CD14-positive monocyte (primary cell): ENCODE data around the gene SHISAL1. TPM values are rescaled to one million over a fixed set of nuclear protein-coding genes. Genes with fewer than 3 reads are reported as not detected.

Experiments
- DNase-seq, 3 donors: peaks; one replicate each; pipeline ENCODE4 v3.0.0-alpha.2; 2011 to 2022
- H2AFZ ChIP-seq: 2 replicates; pipeline ENCODE4 v1.6.0; 2012; ENCODE audit warnings: mild to moderate bottlenecking, low read depth, low read length, inconsistent platforms; ENCODE audit not compliant: insufficient read depth, poor library complexity, severe bottlenecking
- H3K27ac ChIP-seq, 2 donors: 1 replicate in 1 of 2; 2 replicates in 1 of 2; pipeline ENCODE4 v1.5.1; 2012 to 2013; ENCODE audit warnings: low read length in 2 of 2, control low read depth in 1 of 2, inconsistent platforms in 1 of 2, low read depth in 1 of 2, mild to moderate bottlenecking in 1 of 2
- H3K27me3 ChIP-seq, 2 donors: one replicate each; pipeline versions ENCODE4 v1.6.0 to v1.6.1; 2011 to 2013; ENCODE audit warnings: low read length in 2 of 2; ENCODE audit not compliant: control insufficient read depth in 2 of 2, insufficient read depth in 2 of 2
- H3K36me3 ChIP-seq, 2 donors: replicated peaks in 1 of 2; 1 replicate in 1 of 2; 2 replicates in 1 of 2; pipeline versions ENCODE4 v1.5.1 to v1.6.1; 2012 to 2013; ENCODE audit warnings: low read length in 2 of 2, control low read depth in 1 of 2, inconsistent platforms in 1 of 2, mild to moderate bottlenecking in 1 of 2; ENCODE audit not compliant: insufficient read depth in 2 of 2, control insufficient read depth in 1 of 2
- H3K4me1 ChIP-seq, 2 donors: 1 replicate in 1 of 2; 2 replicates in 1 of 2; pipeline versions ENCODE4 v1.5.1 to v1.6.1; 2012 to 2013; ENCODE audit warnings: low read length in 2 of 2, control low read depth in 1 of 2, inconsistent platforms in 1 of 2, mild to moderate bottlenecking in 1 of 2, moderate library complexity in 1 of 2; ENCODE audit not compliant: insufficient read depth in 2 of 2, control insufficient read depth in 1 of 2
- H3K4me2 ChIP-seq: replicated peaks from 2 replicates; pipeline ENCODE3; 2012; ENCODE audit warnings: low read length, moderate library complexity, mild to moderate bottlenecking; ENCODE audit not compliant: poor library complexity, severe bottlenecking; ENCODE audit errors: extremely low read depth
- H3K4me3 ChIP-seq, 3 experiments: fragments of 200-600 bp in 1 of 3; sonication (generic) in 1 of 3; replicated peaks in 1 of 3; 1 replicate in 2 of 3; 2 replicates in 1 of 3; pipeline ENCODE4 v1.5.1; 2011 to 2013; ENCODE audit warnings: low read length in 3 of 3, mild to moderate bottlenecking in 3 of 3, control low read depth in 2 of 3, low read depth in 2 of 3, inconsistent platforms in 1 of 3, moderate library complexity in 1 of 3
- H3K79me2 ChIP-seq: 2 replicates; pipeline ENCODE4 v1.6.0; 2012; ENCODE audit warnings: mild to moderate bottlenecking, control low read depth, inconsistent platforms, low read length, moderate library complexity; ENCODE audit not compliant: insufficient read depth
- H3K9ac ChIP-seq: 2 replicates; pipeline ENCODE4 v1.6.0; 2017; ENCODE audit warnings: low read length, mild to moderate bottlenecking; ENCODE audit not compliant: insufficient read depth, poor library complexity, severe bottlenecking
- H3K9me3 ChIP-seq, 2 donors: replicated peaks in 1 of 2; 1 replicate in 1 of 2; 2 replicates in 1 of 2; pipeline versions ENCODE4 v1.5.1 to v1.6.1; 2012 to 2013; ENCODE audit warnings: low read length in 2 of 2, control low read depth in 1 of 2; ENCODE audit not compliant: control insufficient read depth in 1 of 2, insufficient read depth in 1 of 2
- H4K20me1 ChIP-seq: 2 replicates; pipeline ENCODE4 v1.6.0; 2012; ENCODE audit warnings: mild to moderate bottlenecking, low read length, control low read depth, moderate library complexity; ENCODE audit not compliant: insufficient read depth
- H3K27ac Mint-ChIP-seq, 7 donors: one replicate each; pipeline ENCODE4 v1.8.0; 2020; ENCODE audit warnings: mild to moderate bottlenecking in 7 of 7, mixed read lengths in 7 of 7, moderate library complexity in 6 of 7, inconsistent platforms in 2 of 7
- H3K27me3 Mint-ChIP-seq, 3 donors: one replicate each; pipeline ENCODE4 v1.8.0; 2021 to 2022; ENCODE audit warnings: low read depth in 3 of 3, mild to moderate bottlenecking in 3 of 3, mixed read lengths in 3 of 3, moderate library complexity in 3 of 3, inconsistent platforms in 1 of 3
- H3K36me3 Mint-ChIP-seq, 2 donors: one replicate each; pipeline ENCODE4 v1.8.0; 2020; ENCODE audit warnings: mixed read lengths in 2 of 2, inconsistent platforms in 1 of 2, mild to moderate bottlenecking in 1 of 2
- H3K4me1 Mint-ChIP-seq: one replicate; pipeline ENCODE4 v1.8.0; 2020; ENCODE audit warnings: mild to moderate bottlenecking, mixed read lengths
- H3K4me3 Mint-ChIP-seq, 2 donors: one replicate each; pipeline ENCODE4 v1.8.0; 2020; ENCODE audit warnings: mild to moderate bottlenecking in 2 of 2, mixed read lengths in 2 of 2, moderate library complexity in 1 of 2
- H3K9me3 Mint-ChIP-seq, 7 donors: one replicate each; pipeline ENCODE4 v1.8.0; 2020 to 2022; ENCODE audit warnings: mixed read lengths in 7 of 7, mild to moderate bottlenecking in 6 of 7, moderate library complexity in 6 of 7, inconsistent platforms in 2 of 7
- whole genome bisulfite sequencing: methylation state at CpG from one replicate; pipeline ENCODE4 v1.1.5; 2013; ENCODE audit warnings: missing lambda C conversion rate; ENCODE audit not compliant: insufficient coverage; 5-methylcytosine and 5-hydroxymethylcytosine counted together
- intact Hi-C, 2 donors: fragments of 100-400 bp; cut with micrococcal nuclease; formaldehyde crosslinking; loops; one replicate each; pipeline versions ENCODE4 v1.15.0 to v1.15.1; 2023
- polyA plus RNA-seq, 3 donors: library from polyadenylated mRNA; depleted of rRNA in 1 of 3; unstranded in 2 of 3; stranded (reverse) in 1 of 3; fragments of 300-500 nt in 2 of 3; fragments of >200 nt in 1 of 3; fragmentation: Illumina TruSeq in 2 of 3; gene quantifications; 1 replicate in 2 of 3; 2 replicates in 1 of 3; pipeline ENCODE4 v1.2.3, GENCODE V29; 2012 to 2021
- TF ChIP-seq, protein P1 (sequence below): fragments of 200-600 bp; IDR thresholded peaks from one replicate; pipeline ENCODE4 v1.8.0; 2022; ENCODE audit warnings: antibody characterized with exemption, mild to moderate bottlenecking

SHISAL1 gene
- polyA plus RNA-seq, 3 donors, result not detected

DNA sequence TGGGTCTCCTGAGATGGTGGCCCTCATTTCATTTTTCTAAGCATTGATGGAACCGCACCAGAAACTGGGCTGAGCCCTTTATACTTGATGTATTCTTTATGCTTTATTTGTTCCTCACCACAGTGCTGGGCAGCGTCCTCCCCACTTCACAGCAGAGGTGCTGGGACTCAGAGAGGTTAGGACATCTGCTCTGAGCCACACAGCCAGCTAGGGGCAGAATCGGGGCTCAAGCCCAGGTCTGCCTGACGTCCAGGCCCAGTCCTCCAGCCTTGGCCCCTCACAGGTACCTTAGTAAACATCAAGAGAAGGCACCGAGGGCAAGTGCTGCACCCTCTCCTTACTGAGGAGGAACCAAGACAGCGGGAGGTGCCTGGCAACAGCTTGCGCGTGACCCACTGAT, 20.2 kb upstream of the SHISAL1 start:
- intact Hi-C loops, result no loop called here
- Mint-ChIP-seq H3K4me1 (peaks cover 17% of the 10 kb centered on the region), H3K36me3 (peaks cover 3% of the 10 kb centered on the region in 2 donors), H3K27ac (no peak overlapping the region), H3K27me3 (peaks cover 30 to 44% (median 33%) of the 10 kb centered on the region in 3 donors), H3K4me3 (peak overlapping the region in 1 of 2 donors; percentile 91), H3K9me3 (peaks cover 0 to 9% (median 6%) of the 10 kb centered on the region in 7 donors)
- TF ChIP-seq, protein P1, sequence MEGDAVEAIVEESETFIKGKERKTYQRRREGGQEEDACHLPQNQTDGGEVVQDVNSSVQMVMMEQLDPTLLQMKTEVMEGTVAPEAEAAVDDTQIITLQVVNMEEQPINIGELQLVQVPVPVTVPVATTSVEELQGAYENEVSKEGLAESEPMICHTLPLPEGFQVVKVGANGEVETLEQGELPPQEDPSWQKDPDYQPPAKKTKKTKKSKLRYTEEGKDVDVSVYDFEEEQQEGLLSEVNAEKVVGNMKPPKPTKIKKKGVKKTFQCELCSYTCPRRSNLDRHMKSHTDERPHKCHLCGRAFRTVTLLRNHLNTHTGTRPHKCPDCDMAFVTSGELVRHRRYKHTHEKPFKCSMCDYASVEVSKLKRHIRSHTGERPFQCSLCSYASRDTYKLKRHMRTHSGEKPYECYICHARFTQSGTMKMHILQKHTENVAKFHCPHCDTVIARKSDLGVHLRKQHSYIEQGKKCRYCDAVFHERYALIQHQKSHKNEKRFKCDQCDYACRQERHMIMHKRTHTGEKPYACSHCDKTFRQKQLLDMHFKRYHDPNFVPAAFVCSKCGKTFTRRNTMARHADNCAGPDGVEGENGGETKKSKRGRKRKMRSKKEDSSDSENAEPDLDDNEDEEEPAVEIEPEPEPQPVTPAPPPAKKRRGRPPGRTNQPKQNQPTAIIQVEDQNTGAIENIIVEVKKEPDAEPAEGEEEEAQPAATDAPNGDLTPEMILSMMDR, result no peak
- Histone ChIP-seq H3K9ac (no peak overlapping the region), H3K4me1 (peaks cover 2 to 25% of the 10 kb centered on the region in 2 donors), H3K27me3 (peaks cover 20 to 51% of the 10 kb centered on the region in 2 donors), H3K4me2 (no peak overlapping the region), H4K20me1 (no peaks in the 10 kb centered on the region), H2AFZ (no peak overlapping the region), H3K79me2 (no peaks in the 10 kb centered on the region), H3K4me3 (no peak overlapping the region), H3K9me3 (peaks cover 0 to 10% of the 10 kb centered on the region in 2 donors), H3K36me3 (no peaks in the 10 kb centered on the region), H3K27ac (no peak overlapping the region)
- WGBS, result 73% methylated on average over 7 of the region's 8 CpGs
- no peak for DNase-seq

DNA sequence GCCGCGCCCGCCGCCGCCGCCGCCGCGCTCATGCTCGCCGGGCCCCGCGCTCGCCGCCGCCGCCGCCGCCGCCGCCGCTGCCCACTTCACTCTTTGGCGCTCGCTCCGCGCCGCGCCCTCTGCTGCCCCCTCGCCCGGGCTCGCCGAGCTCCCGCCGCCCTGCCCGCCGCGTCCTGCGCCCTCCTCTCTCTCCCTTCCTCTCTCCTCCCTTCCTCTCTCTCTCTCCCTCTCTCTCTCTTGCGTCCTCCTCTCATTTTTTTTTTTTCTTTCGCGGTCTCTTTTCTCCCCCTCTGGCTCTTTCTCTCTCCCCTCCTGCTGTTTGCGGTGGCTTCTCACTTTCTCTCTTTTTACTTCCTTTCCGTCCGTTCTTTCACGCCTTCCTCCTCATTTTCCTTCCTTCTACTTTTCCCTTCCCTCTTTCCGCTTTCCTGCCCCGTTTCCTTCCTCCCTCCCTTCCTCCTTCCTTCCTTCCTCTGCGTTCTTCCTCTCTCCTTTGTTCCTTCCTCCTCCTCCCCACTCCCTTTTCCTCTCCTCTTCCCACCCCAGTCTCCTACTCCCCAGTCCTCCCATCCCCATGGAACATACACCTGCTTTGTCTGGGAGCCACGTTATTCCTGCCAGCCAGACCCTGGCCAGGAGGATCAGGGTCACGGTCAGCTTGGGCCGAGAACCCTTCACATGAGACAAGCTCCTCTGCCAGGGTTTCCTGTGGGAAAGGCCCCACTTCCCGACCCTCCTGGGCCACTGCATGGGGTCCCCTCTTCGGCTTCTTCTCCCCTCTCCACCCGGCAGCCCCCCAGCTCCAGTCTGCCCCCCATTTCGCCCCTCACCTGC, 19.3 kb upstream of the SHISAL1 start:
- WGBS, result 1% methylated on average over 54 of the region's 55 CpGs
- DNase-seq, result no peak
- H3K4me3 ChIP-seq, result no peak overlapping the region
- H3K27me3 ChIP-seq, result peaks cover 20 to 52% of the 10 kb centered on the region in 2 donors
- H3K9me3 ChIP-seq, result peaks cover 0 to 10% of the 10 kb centered on the region in 2 donors
- peaks cover 2 to 25% of the 10 kb centered on the region in 2 donors for H3K4me1 ChIP-seq
- H3K79me2 ChIP-seq, result no peaks in the 10 kb centered on the region
- H2AFZ ChIP-seq, result no peak overlapping the region
- no peak overlapping the region for H3K27ac ChIP-seq
- H3K36me3 ChIP-seq, result no peaks in the 10 kb centered on the region
- peaks cover 3% of the 10 kb centered on the region in 2 donors for H3K36me3 Mint-ChIP-seq
- H3K27me3 Mint-ChIP-seq, result peaks cover 34 to 45% (median 40%) of the 10 kb centered on the region in 3 donors
- no peak overlapping the region for H3K4me2 ChIP-seq
- intact Hi-C loops, result no loop called here
- H3K4me3 Mint-ChIP-seq, result peak overlapping the region; percentile 51 to 91
- H3K9ac ChIP-seq, result no peak overlapping the region
- peaks cover 17% of the 10 kb centered on the region for H3K4me1 Mint-ChIP-seq
- TF ChIP-seq, protein P1, result no peak
- peaks cover 0 to 9% (median 6%) of the 10 kb centered on the region in 7 donors for H3K9me3 Mint-ChIP-seq
- H4K20me1 ChIP-seq, result no peaks in the 10 kb centered on the region
- no peak overlapping the region for H3K27ac Mint-ChIP-seq
